ENCODE data around the gene FSHR.
A peak's percentile ranks its signal among the peaks of the same experiment; 100 is the strongest.

The FSHR gene

GRCh38 chr2:48991415-48992131, 162.7 kb downstream of the FSHR start:
- no peak for DNase-seq (ENCODE audit: low spot score in 2 of 2)
- Mint-ChIP-seq H3K36me3 (no peaks in the 10 kb centered on the region), H3K27ac (no peak overlapping the region), H3K9me3 (no peaks in the 10 kb centered on the region), H3K27me3 (no peaks in the 10 kb centered on the region), H3K4me3 (no peak overlapping the region), H3K4me1 (peaks cover 26% of the 10 kb centered on the region)
- ATAC-seq (ENCODE audit: low read depth), result peak; percentile 39

GRCh38 chr2:48984922-48985321, 169.4 kb downstream of the FSHR start:
- H3K4me3 Mint-ChIP-seq, result peak overlapping the region; percentile 4
- H3K4me1 Mint-ChIP-seq, result peaks cover 5% of the 10 kb centered on the region
- H3K27me3 Mint-ChIP-seq, result no peaks in the 10 kb centered on the region
- DNase-seq (ENCODE audit: low spot score in 2 of 2) (no peak), ATAC-seq (ENCODE audit: low read depth) (peak; percentile 63)
- peaks cover 2% of the 10 kb centered on the region for H3K9me3 Mint-ChIP-seq
- no peaks in the 10 kb centered on the region for H3K36me3 Mint-ChIP-seq
- no peak overlapping the region for H3K27ac Mint-ChIP-seq

GRCh38 chr2:48983551-48983950, 170.8 kb downstream of the FSHR start:
- H3K4me3 Mint-ChIP-seq, result no peak overlapping the region
- no peak for DNase-seq (ENCODE audit: low spot score in 2 of 2)
- peaks cover 2% of the 10 kb centered on the region for H3K9me3 Mint-ChIP-seq
- no peaks in the 10 kb centered on the region for H3K36me3 Mint-ChIP-seq
- no peak for ATAC-seq (ENCODE audit: low read depth)
- H3K27ac Mint-ChIP-seq, result no peak overlapping the region
- peaks cover 3% of the 10 kb centered on the region for H3K4me1 Mint-ChIP-seq
- H3K27me3 Mint-ChIP-seq, result no peaks in the 10 kb centered on the region

- Mint-ChIP-seq H3K27me3 (no peaks in the 10 kb centered on the region), H3K27ac (no peak overlapping the region), H3K4me3 (no peak overlapping the region), H3K36me3 (no peaks in the 10 kb centered on the region), H3K4me1 (peaks cover 3% of the 10 kb centered on the region), H3K9me3 (peaks cover 2% of the 10 kb centered on the region)
- ATAC-seq (ENCODE audit: low read depth), result no peak
- DNase-seq (ENCODE audit: low spot score in 2 of 2), result no peak
These were observed 171.4 kb downstream of the FSHR start for GRCh38 chr2:48982887-48983435.

GRCh38 chr2:48980846-48981245, 173.5 kb downstream of the FSHR start:
- no peak for ATAC-seq (ENCODE audit: low read depth)
- H3K4me1 Mint-ChIP-seq, result peaks cover 3% of the 10 kb centered on the region

GRCh38 chr2:48979691-48980090, 174.6 kb downstream of the FSHR start:
- no peaks in the 10 kb centered on the region for H3K36me3 Mint-ChIP-seq
- DNase-seq (ENCODE audit: low spot score in 2 of 2) (no peak), ATAC-seq (ENCODE audit: low read depth) (no peak)
- H3K27ac Mint-ChIP-seq, result no peak overlapping the region
- H3K27me3 Mint-ChIP-seq, result peaks cover 2% of the 10 kb centered on the region
- H3K4me1 Mint-ChIP-seq, result no peaks in the 10 kb centered on the region
- no peak overlapping the region for H3K4me3 Mint-ChIP-seq
- no peaks in the 10 kb centered on the region for H3K9me3 Mint-ChIP-seq

More at GRCh38 chr2:48980846-48981245, 173.5 kb downstream of the FSHR start:
- Mint-ChIP-seq H3K27ac (no peak overlapping the region), H3K9me3 (no peaks in the 10 kb centered on the region), H3K27me3 (peaks cover 2% of the 10 kb centered on the region), H3K4me3 (no peak overlapping the region), H3K36me3 (no peaks in the 10 kb centered on the region)
- DNase-seq (ENCODE audit: low spot score in 2 of 2), result no peak

GRCh38 chr2:48978131-48978530, 176.2 kb downstream of the FSHR start:
- ATAC-seq (ENCODE audit: low read depth), result no peak
- H3K36me3 Mint-ChIP-seq, result no peaks in the 10 kb centered on the region

GRCh38 chr2:48971801-48972200, 182.5 kb downstream of the FSHR start:
- H3K36me3 Mint-ChIP-seq, result no peaks in the 10 kb centered on the region
- no peaks in the 10 kb centered on the region for H3K27me3 Mint-ChIP-seq
- no peak overlapping the region for H3K27ac Mint-ChIP-seq
- H3K9me3 Mint-ChIP-seq, result no peaks in the 10 kb centered on the region
- H3K4me1 Mint-ChIP-seq, result no peaks in the 10 kb centered on the region
- no peak for ATAC-seq (ENCODE audit: low read depth)
- H3K4me3 Mint-ChIP-seq, result no peak overlapping the region
- no peak for DNase-seq (ENCODE audit: low spot score in 2 of 2)

More at GRCh38 chr2:48978131-48978530, 176.2 kb downstream of the FSHR start:
- peaks cover 2% of the 10 kb centered on the region for H3K27me3 Mint-ChIP-seq
- no peaks in the 10 kb centered on the region for H3K4me1 Mint-ChIP-seq
- H3K27ac Mint-ChIP-seq, result no peak overlapping the region
- no peaks in the 10 kb centered on the region for H3K9me3 Mint-ChIP-seq
- no peak overlapping the region for H3K4me3 Mint-ChIP-seq
- no peak for DNase-seq (ENCODE audit: low spot score in 2 of 2)

- no peaks in the 10 kb centered on the region for H3K9me3 Mint-ChIP-seq
- ATAC-seq (ENCODE audit: low read depth) (no peak), DNase-seq (ENCODE audit: low spot score in 2 of 2) (no peak)
- no peaks in the 10 kb centered on the region for H3K4me1 Mint-ChIP-seq
- no peak overlapping the region for H3K27ac Mint-ChIP-seq
- no peaks in the 10 kb centered on the region for H3K36me3 Mint-ChIP-seq
- no peaks in the 10 kb centered on the region for H3K27me3 Mint-ChIP-seq
- H3K4me3 Mint-ChIP-seq, result no peak overlapping the region
These were observed 186.3 kb downstream of the FSHR start for GRCh38 chr2:48968011-48968410.

- H3K27me3 Mint-ChIP-seq, result no peaks in the 10 kb centered on the region
- no peaks in the 10 kb centered on the region for H3K36me3 Mint-ChIP-seq
- DNase-seq (ENCODE audit: low spot score in 2 of 2) (no peak), ATAC-seq (ENCODE audit: low read depth) (no peak)
- H3K27ac Mint-ChIP-seq, result no peak overlapping the region
- no peak overlapping the region for H3K4me3 Mint-ChIP-seq
- no peaks in the 10 kb centered on the region for H3K9me3 Mint-ChIP-seq
- H3K4me1 Mint-ChIP-seq, result no peaks in the 10 kb centered on the region
These were observed 189.1 kb downstream of the FSHR start for GRCh38 chr2:48965204-48965603.

- Mint-ChIP-seq H3K27me3 (no peaks in the 10 kb centered on the region), H3K4me3 (no peak overlapping the region), H3K9me3 (no peaks in the 10 kb centered on the region), H3K4me1 (no peaks in the 10 kb centered on the region), H3K27ac (no peak overlapping the region), H3K36me3 (no peaks in the 10 kb centered on the region)
- ATAC-seq (ENCODE audit: low read depth), result no peak
- no peak for DNase-seq (ENCODE audit: low spot score in 2 of 2)
These were observed 193.3 kb downstream of the FSHR start for GRCh38 chr2:48961009-48961408.

GRCh38 chr2:48954935-48955334, 199.4 kb downstream of the FSHR start:
- Mint-ChIP-seq H3K9me3 (no peaks in the 10 kb centered on the region), H3K27me3 (no peaks in the 10 kb centered on the region), H3K4me3 (no peak overlapping the region), H3K36me3 (no peaks in the 10 kb centered on the region), H3K27ac (no peak overlapping the region), H3K4me1 (no peaks in the 10 kb centered on the region)
- ATAC-seq (ENCODE audit: low read depth) (no peak), DNase-seq (ENCODE audit: low spot score in 2 of 2) (no peak)

- H3K4me1 Mint-ChIP-seq, result no peaks in the 10 kb centered on the region
- H3K4me3 Mint-ChIP-seq, result no peak overlapping the region
- DNase-seq (ENCODE audit: low spot score in 2 of 2) (no peak), ATAC-seq (ENCODE audit: low read depth) (no peak)
- H3K27ac Mint-ChIP-seq, result no peak overlapping the region
- H3K27me3 Mint-ChIP-seq, result no peaks in the 10 kb centered on the region
- no peaks in the 10 kb centered on the region for H3K36me3 Mint-ChIP-seq
- no peaks in the 10 kb centered on the region for H3K9me3 Mint-ChIP-seq
These were observed 200.0 kb downstream of the FSHR start for GRCh38 chr2:48954311-48954710.

- Mint-ChIP-seq H3K36me3 (no peaks in the 10 kb centered on the region), H3K4me1 (no peaks in the 10 kb centered on the region), H3K9me3 (no peaks in the 10 kb centered on the region), H3K27ac (no peak overlapping the region), H3K27me3 (no peaks in the 10 kb centered on the region), H3K4me3 (no peak overlapping the region)
- no peak for DNase-seq (ENCODE audit: low spot score in 2 of 2)
- no peak for ATAC-seq (ENCODE audit: low read depth)
These were observed 201.7 kb downstream of the FSHR start for GRCh38 chr2:48952614-48953013.

- H3K4me3 Mint-ChIP-seq, result no peak overlapping the region
- H3K4me1 Mint-ChIP-seq, result no peaks in the 10 kb centered on the region
- DNase-seq (ENCODE audit: low spot score in 2 of 2), result no peak
- H3K9me3 Mint-ChIP-seq, result no peaks in the 10 kb centered on the region
- ATAC-seq (ENCODE audit: low read depth), result no peak
- H3K27me3 Mint-ChIP-seq, result no peaks in the 10 kb centered on the region
- H3K36me3 Mint-ChIP-seq, result no peaks in the 10 kb centered on the region
- no peak overlapping the region for H3K27ac Mint-ChIP-seq
These were observed 202.2 kb downstream of the FSHR start for GRCh38 chr2:48952143-48952542.

Data from memory B cell (primary cell).